Bronchial epithelial cell (primary cell): ENCODE measurements around the gene FAM184B. TPM values are rescaled to one million over a fixed set of nuclear protein-coding genes. Genes with fewer than 3 reads are reported as not detected.

Source experiments
- DNase-seq: peaks from one replicate; pipeline ENCODE4 v3.0.0-alpha.2; 2010; ENCODE audit warnings: low read depth
- FAIRE-seq: peaks from 2 replicates; lab custom pipeline; 2011; peaks lifted over from hg19 to GRCh38; lab: Jason Lieb, UNC
- H3K27me3 ChIP-seq: 2 replicates; pipeline ENCODE4 v1.5.1; 2011; ENCODE audit warnings: low read length; ENCODE audit not compliant: control insufficient read depth, insufficient read depth
- H3K36me3 ChIP-seq: 2 replicates; pipeline ENCODE4 v1.5.1; 2011; ENCODE audit warnings: low read length; ENCODE audit not compliant: control insufficient read depth, insufficient read depth
- H3K4me3 ChIP-seq: 2 replicates; pipeline ENCODE4 v1.5.1; 2011; ENCODE audit warnings: mild to moderate bottlenecking, low read depth, low read length, control low read depth
- CTCF ChIP-seq: IDR thresholded peaks from 2 replicates; pipeline ENCODE4 v1.5.1; 2011; ENCODE audit warnings: mild to moderate bottlenecking, moderate library complexity, low read length, control low read depth, inconsistent platforms; ENCODE audit not compliant: insufficient read depth, severe bottlenecking
- total RNA-seq: library from RNA; depleted of rRNA; stranded (reverse); fragments of >200 nt; gene quantifications from 2 replicates; pipeline ENCODE4 v1.2.1, GENCODE V29; 2014

The FAM184B gene
- total RNA-seq, 1 donor from 2014 or later = not detected

GRCh38 chr4:17812801-17813200, 31.4 kb upstream of the FAM184B start:
- FAIRE-seq = no peak
- H3K27me3 ChIP-seq = no peaks in the 10 kb centered on the region

GRCh38 chr4:17812125-17812524, 30.7 kb upstream of the FAM184B start:
- peak overlapping the region; percentile 98 for H3K4me3 ChIP-seq
- DNase-seq (no peak), FAIRE-seq (no peak)
- H3K36me3 ChIP-seq = no peaks in the 10 kb centered on the region
- H3K27me3 ChIP-seq = no peaks in the 10 kb centered on the region
- no peak for TF ChIP-seq CTCF

More at GRCh38 chr4:17812801-17813200, 31.4 kb upstream of the FAM184B start:
- no peak overlapping the region for H3K4me3 ChIP-seq
- DNase-seq = no peak
- no peaks in the 10 kb centered on the region for H3K36me3 ChIP-seq
- TF ChIP-seq CTCF = no peak

DNA sequence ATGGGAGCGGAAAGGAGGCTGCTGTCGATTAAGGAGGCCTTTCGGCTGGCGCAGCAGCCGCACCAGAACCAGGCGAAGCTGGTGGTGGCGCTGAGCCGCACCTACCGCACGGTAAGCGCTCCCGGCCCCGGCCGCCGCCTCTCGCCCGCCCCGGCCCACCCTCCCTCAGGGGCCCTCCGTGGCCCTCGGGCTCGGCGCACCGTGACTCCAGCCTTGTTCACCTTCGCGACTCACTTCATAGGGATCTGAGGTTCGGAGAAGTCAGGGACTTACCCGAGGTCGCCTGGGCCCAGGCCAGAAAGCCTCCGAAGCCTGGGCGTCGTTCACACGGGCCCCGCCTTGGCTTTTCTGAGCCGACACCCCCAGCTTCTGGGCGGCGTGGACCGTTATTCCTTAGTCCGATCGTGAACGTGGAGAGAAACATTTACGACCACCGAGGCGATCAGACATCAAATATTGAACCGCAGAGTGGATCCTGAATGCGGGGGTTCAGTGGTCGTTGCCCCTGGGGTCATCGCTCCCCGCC, 29.7 kb upstream of the FAM184B start:
- TF ChIP-seq CTCF = no peak
- DNase-seq (peak; percentile 12), FAIRE-seq (no peak)
- Histone ChIP-seq H3K4me3 (peak overlapping the region; percentile 98), H3K36me3 (no peaks in the 10 kb centered on the region), H3K27me3 (no peaks in the 10 kb centered on the region)

GRCh38 chr4:17810260-17811077, 29.0 kb upstream of the FAM184B start, which contains the start of the genes DCAF16 and NCAPG:
DCAF16 (minus strand) TSS chr4:17810757; CDS start chr4:17804141, 6,616 bp downstream.
NCAPG (plus strand) TSS chr4:17810979; CDS start chr4:17811078, 99 bp downstream.
- TF ChIP-seq CTCF = no peak
- no peaks in the 10 kb centered on the region for H3K36me3 ChIP-seq
- H3K4me3 ChIP-seq = peak within 1 kb of the TSS; percentile 98
- DNase-seq (peak; percentile 96), FAIRE-seq (no peak)
- H3K27me3 ChIP-seq = no peaks in the 10 kb centered on the region

DNA sequence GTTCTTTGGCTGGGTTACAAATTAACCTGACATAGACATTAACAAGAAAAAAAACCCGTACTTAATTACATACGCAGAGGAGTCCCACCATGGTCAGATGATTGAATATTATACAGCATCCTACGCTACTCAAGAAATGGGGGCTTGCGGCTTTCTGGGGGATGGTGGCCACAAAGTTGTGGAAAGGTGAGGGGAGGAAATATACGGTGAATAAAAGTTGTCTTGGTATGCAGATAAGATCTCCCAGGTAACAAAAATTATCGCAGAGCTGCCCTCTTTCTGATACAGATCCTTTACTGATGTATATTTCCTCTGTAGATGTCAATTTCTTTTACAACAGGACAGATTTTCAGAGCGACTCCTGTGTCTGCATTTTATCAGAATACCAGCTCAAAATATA, 28.2 kb upstream of the FAM184B start:
- H3K4me3 ChIP-seq = peak overlapping the region; percentile 98
- FAIRE-seq = no peak
- no peak for TF ChIP-seq CTCF

More for the DNA sequence above, 28.2 kb upstream of the FAM184B start:
- DNase-seq = no peak
- H3K36me3 ChIP-seq = no peaks in the 10 kb centered on the region
- no peaks in the 10 kb centered on the region for H3K27me3 ChIP-seq
